Tibial artery (tissue), 4 donors: ENCODE measurements around the gene C18orf32.
"Not testable (repeated sequence)": the region's sequence is repeated elsewhere in the genome, so short reads cannot be mapped to it uniquely, and the experiment has no call there.

Experiments used
- DNase-seq, 2 donors: peaks; one replicate each; pipeline ENCODE4 v3.0.0-alpha.2; 2019
- H3K27ac ChIP-seq, 2 donors: fragments of 200-600 bp; sonication (generic) in 1 of 2; 1 replicate in 1 of 2; 2 replicates in 1 of 2; pipeline ENCODE4 v1.5.1; 2018 to 2019; ENCODE audit warnings: mild to moderate bottlenecking in 1 of 2
- H3K27me3 ChIP-seq, 2 donors: fragments of 200-600 bp; sonication (generic) in 1 of 2; one replicate each; pipeline versions ENCODE4 v1.5.1 to v1.6.0; 2016 to 2019
- H3K36me3 ChIP-seq, 3 donors: fragments of 200-600 bp; sonication (generic) in 2 of 3; one replicate each; pipeline ENCODE4 v1.5.1; 2016 to 2019; ENCODE audit warnings: mild to moderate bottlenecking in 2 of 3
- H3K4me1 ChIP-seq, 4 donors: fragments of 200-600 bp; sonication (generic) in 2 of 4; 1 replicate in 3 of 4; 2 replicates in 1 of 4; pipeline ENCODE4 v1.5.1; 2016 to 2019
- H3K4me3 ChIP-seq, 2 donors: fragments of 200-600 bp; sonication (generic) in 1 of 2; 1 replicate in 1 of 2; 2 replicates in 1 of 2; pipeline ENCODE4 v1.5.1; 2018 to 2019; ENCODE audit warnings: mild to moderate bottlenecking in 2 of 2
- H3K9me3 ChIP-seq, 3 donors: fragments of 200-600 bp; sonication (generic) in 1 of 3; one replicate each; pipeline ENCODE4 v1.5.1; 2016 to 2019
- CTCF ChIP-seq, 2 experiments: fragments of 200-600 bp in 1 of 2; fragments of 450-650 bp in 1 of 2; IDR thresholded peaks; one replicate each; pipeline ENCODE4 v1.5.1; 2017 to 2019; ENCODE audit warnings: antibody characterized with exemption in 2 of 2, mild to moderate bottlenecking in 1 of 2, moderate library complexity in 1 of 2
- intact Hi-C: fragments of 100-400 bp; cut with DNase I; formaldehyde crosslinking; loops from one replicate; pipeline ENCODE4 v1.15.0; 2023; ENCODE audit warnings: low total_unique reads

C18orf32 gene

DNA sequence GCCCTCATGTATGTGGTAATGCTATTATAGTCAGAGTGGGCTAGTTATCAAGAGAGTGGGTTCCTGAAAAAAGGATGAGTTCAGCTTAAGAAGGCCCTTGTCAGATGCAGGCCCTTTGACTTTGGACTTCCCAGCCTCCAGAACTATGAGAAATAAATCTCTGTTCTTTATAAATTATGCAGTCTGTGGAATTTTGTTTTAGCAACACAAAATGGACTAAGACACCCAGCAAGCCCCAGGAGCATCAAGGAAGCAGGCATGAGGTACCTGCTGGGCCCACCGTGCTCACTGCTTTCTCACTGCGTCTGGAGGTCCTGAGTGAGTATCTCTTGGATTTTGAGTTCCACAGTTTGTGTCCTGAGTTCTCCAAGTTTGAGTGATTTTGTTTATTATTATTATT, 38.9 kb upstream of the C18orf32 start:
- no peaks in the 10 kb centered on the region for H3K9me3 ChIP-seq
- intact Hi-C loops = no loop called here
- H3K36me3 ChIP-seq = no peaks in the 10 kb centered on the region
- H3K4me1 ChIP-seq = no peaks in the 10 kb centered on the region
- H3K27ac ChIP-seq = no peak overlapping the region
- H3K4me3 ChIP-seq = no peak overlapping the region
- DNase-seq = no peak
- no peak for TF ChIP-seq CTCF (IDR thresholded peaks at IDR 0.05)
- no peaks in the 10 kb centered on the region for H3K27me3 ChIP-seq

DNA sequence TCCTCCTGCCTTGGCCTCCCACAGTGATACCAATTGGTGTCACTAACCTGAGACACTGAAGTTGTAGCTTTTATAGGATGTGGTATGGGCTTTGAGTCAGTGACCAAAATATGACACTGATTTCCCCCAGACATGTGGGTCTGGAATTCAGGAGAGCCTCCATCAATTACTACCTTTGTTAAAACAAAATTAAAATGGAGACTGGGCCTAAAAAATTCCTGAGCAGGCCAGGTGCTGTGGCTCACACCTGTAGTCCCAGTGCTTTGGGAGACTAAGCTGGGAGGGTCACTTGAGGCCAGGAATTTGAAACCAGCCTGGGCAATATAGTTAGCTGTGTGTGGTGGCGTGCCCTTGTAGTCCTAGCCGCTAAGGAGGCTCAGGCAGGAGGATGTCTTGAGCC, 37.9 kb upstream of the C18orf32 start:
- Histone ChIP-seq H3K4me1 (no peaks in the 10 kb centered on the region), H3K9me3 (no peaks in the 10 kb centered on the region), H3K27me3 (no peaks in the 10 kb centered on the region), H3K27ac (no peak overlapping the region), H3K4me3 (no peak overlapping the region), H3K36me3 (no peaks in the 10 kb centered on the region)
- DNase-seq = no peak
- TF ChIP-seq CTCF (IDR thresholded peaks at IDR 0.05) = no peak
- intact Hi-C loops = no loop called here

- no peak for TF ChIP-seq CTCF (IDR thresholded peaks at IDR 0.05)
- no peaks in the 10 kb centered on the region for H3K36me3 ChIP-seq
- H3K27me3 ChIP-seq = no peaks in the 10 kb centered on the region
- no peaks in the 10 kb centered on the region for H3K4me1 ChIP-seq
- H3K27ac ChIP-seq = no peak overlapping the region
- no peak overlapping the region for H3K4me3 ChIP-seq
- intact Hi-C loops = no loop called here
- no peaks in the 10 kb centered on the region for H3K9me3 ChIP-seq
- no peak for DNase-seq
These were observed 37.3 kb upstream of the C18orf32 start for GRCh38 chr18:49524349-49524748.

DNA sequence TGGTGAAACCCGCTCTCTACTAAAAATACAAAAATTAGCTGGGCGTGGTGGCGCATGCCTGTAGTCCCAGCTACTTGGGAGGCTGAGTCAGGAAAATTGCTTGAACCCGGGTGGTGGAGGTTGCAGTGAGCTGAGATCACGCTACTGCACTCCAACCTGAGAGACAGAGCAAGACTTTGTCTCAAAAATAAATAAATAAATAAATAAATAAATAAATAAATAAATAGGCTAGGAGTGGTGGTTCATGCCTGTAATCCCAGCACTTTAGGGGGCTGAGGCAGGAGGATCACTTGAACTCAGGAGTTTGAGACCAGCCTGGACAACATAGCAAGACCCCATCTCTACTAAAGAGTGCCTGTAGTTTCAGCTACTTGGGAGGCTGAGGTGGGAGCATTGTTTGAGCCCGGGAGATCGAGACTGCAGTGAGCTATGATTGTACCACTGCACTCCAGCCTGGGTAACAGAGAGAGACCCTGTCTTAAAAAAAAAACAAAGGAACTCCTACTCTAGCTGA, 36.6 kb upstream of the C18orf32 start:
- DNase-seq, H3K27me3 ChIP-seq, H3K9me3 ChIP-seq, H3K4me1 ChIP-seq, H3K36me3 ChIP-seq, H3K4me3 ChIP-seq, H3K27ac ChIP-seq, intact Hi-C loops: not testable (repeated sequence)

GRCh38 chr18:49521216-49521835, 34.3 kb upstream of the C18orf32 start:
- no peaks in the 10 kb centered on the region for H3K27me3 ChIP-seq
- H3K36me3 ChIP-seq = no peaks in the 10 kb centered on the region
- intact Hi-C loops = no loop called here
- H3K27ac ChIP-seq = no peak overlapping the region
- TF ChIP-seq CTCF (IDR thresholded peaks at IDR 0.05) = no peak
- no peak overlapping the region for H3K4me3 ChIP-seq
- no peaks in the 10 kb centered on the region for H3K4me1 ChIP-seq
- DNase-seq = no peak
- no peaks in the 10 kb centered on the region for H3K9me3 ChIP-seq

DNA sequence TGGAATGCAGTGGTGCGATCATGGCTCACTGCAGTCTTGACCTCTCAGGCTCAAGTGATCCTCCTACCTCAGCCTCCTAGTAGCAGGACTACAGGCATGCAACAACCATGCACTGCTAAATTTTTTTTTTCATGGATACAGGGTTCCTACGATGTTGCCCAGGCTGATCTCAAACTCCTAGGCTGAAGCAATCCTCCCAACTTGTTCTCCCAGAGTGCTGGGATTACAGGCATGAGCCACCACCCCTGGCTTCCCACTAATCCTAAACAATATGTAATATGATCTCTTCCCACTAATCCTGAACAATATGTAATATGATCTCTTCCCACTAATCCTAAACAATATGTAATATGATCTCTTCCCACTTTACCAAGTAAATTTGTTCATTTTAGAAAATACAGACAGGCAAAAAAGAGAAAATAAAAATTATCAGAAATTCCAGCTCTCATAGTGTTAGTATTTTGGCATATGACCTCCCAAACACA, 33.7 kb upstream of the C18orf32 start:
- no peaks in the 10 kb centered on the region for H3K4me1 ChIP-seq
- H3K36me3 ChIP-seq = no peaks in the 10 kb centered on the region
- H3K27me3 ChIP-seq = no peaks in the 10 kb centered on the region
- no peak for DNase-seq
- no peak overlapping the region for H3K27ac ChIP-seq
- TF ChIP-seq CTCF (IDR thresholded peaks at IDR 0.05) = no peak
- no peaks in the 10 kb centered on the region for H3K9me3 ChIP-seq
- H3K4me3 ChIP-seq = no peak overlapping the region
- intact Hi-C loops = no loop called here
